Activated CD4-positive, alpha-beta T cell treated with anti-CD3 and anti-CD28 coated beads for 36 hours (primary cell): ENCODE measurements around the gene PTCSC3. TPM values are rescaled to one million over a fixed set of nuclear protein-coding genes. Genes with fewer than 3 reads are reported as not detected.
"Not testable (repeated sequence)": the region's sequence is repeated elsewhere in the genome, so short reads cannot be mapped to it uniquely, and the experiment has no call there.

Experiments
- ATAC-seq: fragments of 200-7000 bp; cut with Tn5 transposase; one replicate; pipeline ENCODE4 v1.10.0; 2021; ENCODE audit warnings: mild to moderate bottlenecking, moderate library complexity
- CTCF ChIA-PET: fragments of 350-600 bp; sonication (Branson Sonifier 250); formaldehyde crosslinking; loops from one replicate; lab custom pipeline; 2021; ENCODE audit warnings: antibody characterized with exemption; lab: Charles Lee
- POLR2A ChIA-PET: fragments of 350-600 bp; sonication (Branson Sonifier 250); formaldehyde crosslinking; loops from one replicate; lab custom pipeline; 2021; ENCODE audit warnings: antibody characterized with exemption, inconsistent platforms; lab: Charles Lee
- DNase-seq: peaks from one replicate; pipeline ENCODE4 v3.0.0-alpha.2; 2020
- H3K27ac Mint-ChIP-seq: one replicate; pipeline ENCODE4 v1.8.0; 2021; ENCODE audit warnings: mixed read lengths
- H3K27me3 Mint-ChIP-seq: one replicate; pipeline ENCODE4 v1.8.0; 2021; ENCODE audit warnings: mixed read lengths
- H3K36me3 Mint-ChIP-seq: one replicate; pipeline ENCODE4 v1.8.0; 2021; ENCODE audit warnings: low read depth, mixed read lengths
- H3K4me1 Mint-ChIP-seq: one replicate; pipeline ENCODE4 v1.8.0; 2021; ENCODE audit warnings: mixed read lengths
- H3K4me3 Mint-ChIP-seq: one replicate; pipeline ENCODE4 v1.8.0; 2021; ENCODE audit warnings: mild to moderate bottlenecking, moderate library complexity, mixed read lengths
- H3K9me3 Mint-ChIP-seq: one replicate; pipeline ENCODE4 v1.8.0; 2021; ENCODE audit warnings: low read depth, mixed read lengths
- intact Hi-C, 2 experiments: fragments of 100-400 bp; cut with DNase I in 1 of 2; cut with micrococcal nuclease in 1 of 2; formaldehyde crosslinking; loops; one replicate each; pipeline versions ENCODE4 v1.14.2 to v1.15.1; 2022 to 2024; cut with DNase I, micrococcal nuclease
- total RNA-seq, 2 experiments: library from RNA; stranded (reverse); gene quantifications; one replicate each; pipeline ENCODE4 v1.2.3, GENCODE V29; 2021

The PTCSC3 gene
- total RNA-seq, 2 experiments from 2014 or later, result not detected

DNA sequence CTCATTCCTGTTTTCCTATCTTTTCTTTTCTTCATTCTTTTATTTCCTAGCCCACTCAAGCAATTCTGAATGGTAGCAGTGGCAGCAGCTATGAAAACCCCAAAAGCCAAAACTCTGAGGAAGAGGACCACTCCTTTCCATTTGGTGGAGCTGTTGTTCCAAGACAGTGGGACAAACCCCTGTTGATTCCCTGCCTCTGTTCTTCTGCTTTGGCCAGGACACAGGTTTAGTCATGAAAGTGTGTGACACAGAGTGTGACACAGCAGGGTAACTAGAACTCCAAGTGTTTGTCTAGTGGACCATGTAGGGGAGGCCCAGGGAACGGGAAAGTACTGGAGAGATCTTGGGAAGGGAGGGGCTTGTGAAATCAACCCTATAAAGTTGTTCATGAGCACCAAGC lies 71.1 kb downstream of the PTCSC3 start:
- ATAC-seq (no peak), DNase-seq (peak; percentile 4)
- Mint-ChIP-seq H3K27ac (no peak overlapping the region), H3K27me3 (peaks cover 26% of the 10 kb centered on the region), H3K4me1 (no peaks in the 10 kb centered on the region), H3K9me3 (no peaks in the 10 kb centered on the region), H3K36me3 (no peaks in the 10 kb centered on the region), H3K4me3 (no peak overlapping the region)
- CTCF ChIA-PET, result interaction anchor here (0.7 to 1.7 kb wide), 3 partner anchors 9 to 268 kb away, joined by 3 to 5 read pairs (median 4); no protein-coding TSS in a partner anchor
- intact Hi-C loops, result loop anchor here in 1 of 2 experiments (10.0 kb wide), 1 partner anchor 269 kb away; no protein-coding TSS in a partner anchor
- POLR2A ChIA-PET, result no interaction called here

DNA sequence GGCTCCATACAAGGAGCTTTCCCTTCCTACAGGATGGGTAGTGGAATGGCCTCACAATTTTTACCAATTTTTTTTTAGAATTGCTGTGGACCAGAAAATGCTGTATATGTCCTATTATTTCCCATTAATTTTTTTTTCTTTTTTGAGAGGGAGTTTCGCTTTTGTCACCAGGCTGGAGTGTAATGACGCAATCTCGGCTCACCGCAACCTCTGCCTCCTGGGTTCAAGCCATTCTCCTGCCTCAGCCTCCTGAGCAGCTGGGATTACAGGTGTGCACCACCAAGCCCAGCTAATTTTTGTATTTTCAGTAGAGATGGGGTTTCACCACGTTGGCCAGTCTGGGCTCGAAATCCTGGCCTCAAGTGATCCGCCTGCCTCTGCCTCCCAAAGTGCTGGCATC lies 72.3 kb downstream of the PTCSC3 start:
- H3K9me3 Mint-ChIP-seq, H3K36me3 Mint-ChIP-seq, ATAC-seq, CTCF ChIA-PET, H3K4me1 Mint-ChIP-seq, DNase-seq, POLR2A ChIA-PET, H3K27ac Mint-ChIP-seq, H3K4me3 Mint-ChIP-seq: not testable (repeated sequence)
- peaks cover 31% of the 10 kb centered on the region for H3K27me3 Mint-ChIP-seq
- intact Hi-C loops, result loop anchor here in 1 of 2 experiments (10.0 kb wide), 1 partner anchor 271 kb away; no protein-coding TSS in a partner anchor

DNA sequence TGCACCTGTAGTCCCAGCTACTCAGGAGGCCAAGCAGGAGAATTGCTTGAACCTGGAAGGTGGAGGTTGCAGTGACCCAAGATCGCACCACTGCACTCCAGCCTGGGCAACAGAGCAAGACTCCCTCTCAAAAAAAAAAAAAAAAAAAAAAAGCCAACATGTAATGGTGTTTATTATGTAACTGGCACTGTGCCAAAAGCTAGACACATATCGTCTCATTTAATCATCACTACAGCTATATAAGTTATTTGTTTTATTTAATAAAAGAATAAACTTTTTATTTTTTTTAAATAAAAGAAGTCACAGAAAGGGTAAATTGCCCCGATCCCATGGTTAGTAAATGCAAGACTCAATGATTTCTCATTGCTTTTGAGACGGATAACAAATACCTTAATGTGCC lies 76.9 kb downstream of the PTCSC3 start:
- Mint-ChIP-seq H3K36me3 (no peaks in the 10 kb centered on the region), H3K4me3 (no peak overlapping the region), H3K27me3 (peaks cover 14% of the 10 kb centered on the region), H3K4me1 (no peaks in the 10 kb centered on the region), H3K27ac (no peak overlapping the region), H3K9me3 (no peaks in the 10 kb centered on the region)
- intact Hi-C loops, result loop anchor here in 1 of 2 experiments (10.0 kb wide), 1 partner anchor 275 kb away; no protein-coding TSS in a partner anchor
- ChIA-PET POLR2A (no interaction called here), CTCF (interaction anchor here (1.0 kb wide), 1 partner anchor 281 kb away, joined by 3 read pairs; no protein-coding TSS in a partner anchor)
- ATAC-seq (no peak), DNase-seq (no peak)

DNA sequence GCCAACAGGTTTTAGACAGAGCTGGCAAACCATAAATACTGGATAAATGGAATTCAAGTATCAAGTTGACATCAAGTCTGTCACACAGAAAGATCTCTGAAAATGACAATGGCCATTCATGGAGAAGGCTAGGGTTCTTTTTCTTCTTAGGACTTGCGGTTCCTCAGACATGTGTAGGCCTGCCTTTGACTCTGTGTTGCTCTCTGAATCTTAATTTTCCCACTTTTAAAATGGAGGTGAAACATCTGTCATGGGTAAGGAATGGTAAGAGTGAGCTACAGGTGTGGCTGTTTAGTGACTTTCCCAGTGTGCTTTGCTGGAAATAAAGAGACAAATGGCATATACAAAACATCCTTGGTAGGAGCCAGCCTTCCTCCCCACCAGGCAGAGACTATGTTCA lies 79.2 kb downstream of the PTCSC3 start:
- Mint-ChIP-seq H3K27me3 (peaks cover 16% of the 10 kb centered on the region), H3K9me3 (no peaks in the 10 kb centered on the region), H3K36me3 (no peaks in the 10 kb centered on the region), H3K27ac (no peak overlapping the region), H3K4me1 (no peaks in the 10 kb centered on the region), H3K4me3 (no peak overlapping the region)
- ChIA-PET CTCF (interaction anchor here (1.7 to 1.9 kb wide), 2 partner anchors 9 to 29 kb away, joined by 5 to 6 read pairs; no protein-coding TSS in a partner anchor), POLR2A (interaction anchor here (0.6 kb wide), 1 partner anchor 589 kb away, joined by 5 read pairs; no protein-coding TSS in a partner anchor)
- no peak for DNase-seq
- intact Hi-C loops, result no loop called here
- no peak for ATAC-seq

DNA sequence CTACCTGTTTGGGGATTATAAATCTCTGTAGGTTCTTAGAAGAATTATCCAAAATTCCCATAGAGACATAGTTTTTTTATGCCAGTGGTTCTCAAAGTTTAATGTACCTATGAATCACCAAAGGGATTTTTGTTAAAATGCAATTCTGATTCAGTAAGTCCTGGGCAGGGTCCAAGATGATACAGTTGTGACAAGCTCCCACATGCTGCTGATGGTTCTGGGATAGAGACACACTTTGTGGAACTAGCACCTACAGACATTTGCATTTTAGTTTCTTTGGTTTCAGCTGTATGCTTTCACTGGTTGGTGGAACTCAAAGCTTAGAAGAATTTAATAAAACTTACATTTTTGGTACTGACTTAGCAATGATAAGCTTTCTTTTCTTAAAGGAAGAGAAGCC lies 80.4 kb downstream of the PTCSC3 start:
- intact Hi-C loops, result no loop called here
- DNase-seq, result no peak
- ATAC-seq, result no peak
- no peak overlapping the region for H3K4me3 Mint-ChIP-seq
- H3K27ac Mint-ChIP-seq, result no peak overlapping the region
- H3K4me1 Mint-ChIP-seq, result no peaks in the 10 kb centered on the region
- H3K27me3 Mint-ChIP-seq, result peaks cover 16% of the 10 kb centered on the region
- ChIA-PET POLR2A (no interaction called here), CTCF (interaction anchor here (1.7 to 1.9 kb wide), 2 partner anchors 10 to 27 kb away, joined by 5 to 6 read pairs; no protein-coding TSS in a partner anchor)
- H3K9me3 Mint-ChIP-seq, result no peaks in the 10 kb centered on the region
- H3K36me3 Mint-ChIP-seq, result no peaks in the 10 kb centered on the region

DNA sequence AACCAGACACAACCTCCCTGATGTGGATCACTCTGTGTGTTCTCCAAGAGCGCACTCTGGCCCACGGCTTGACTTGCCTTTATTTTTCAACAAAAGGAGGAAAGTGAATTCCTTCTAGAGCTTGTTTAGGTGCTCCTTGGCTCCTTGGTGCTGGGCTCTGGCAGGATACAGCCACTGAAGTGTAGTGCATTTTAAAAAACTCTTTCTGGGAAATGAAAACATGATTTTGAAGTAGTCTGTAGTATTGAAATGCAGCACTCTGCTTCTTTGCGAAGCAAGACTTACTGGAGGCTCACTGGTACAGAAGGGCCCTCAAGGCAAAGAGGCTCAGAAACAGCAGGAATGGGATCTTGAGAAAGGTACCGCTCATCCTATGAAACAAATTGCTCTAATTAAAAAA lies 81.6 kb downstream of the PTCSC3 start:
- H3K4me3 Mint-ChIP-seq, result no peak overlapping the region
- no peak for DNase-seq
- no peaks in the 10 kb centered on the region for H3K4me1 Mint-ChIP-seq
- H3K9me3 Mint-ChIP-seq, result no peaks in the 10 kb centered on the region
- no peak for ATAC-seq
- H3K27me3 Mint-ChIP-seq, result peaks cover 14% of the 10 kb centered on the region
- no peak overlapping the region for H3K27ac Mint-ChIP-seq
- CTCF ChIA-PET, result no interaction called here
- POLR2A ChIA-PET, result no interaction called here
- H3K36me3 Mint-ChIP-seq, result no peaks in the 10 kb centered on the region
- intact Hi-C loops, result no loop called here

DNA sequence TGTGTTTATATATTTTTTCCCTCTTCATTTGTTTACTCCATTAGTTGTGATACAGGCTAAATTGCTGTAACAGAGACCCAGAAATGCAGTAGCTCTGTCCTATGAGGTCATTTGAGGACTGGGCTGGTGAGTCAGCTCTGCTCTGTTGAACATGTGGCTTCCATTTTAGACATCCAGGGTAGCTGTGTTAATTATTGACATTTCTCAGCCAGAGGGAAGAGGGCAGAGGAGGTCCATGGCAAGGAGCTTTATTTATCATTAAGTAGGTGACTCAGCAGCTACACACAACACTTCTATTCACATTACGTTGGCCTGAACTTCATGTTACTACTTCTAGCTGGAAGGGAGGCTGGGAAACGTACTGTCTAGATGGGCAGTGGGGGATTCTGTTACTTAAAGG lies 85.4 kb downstream of the PTCSC3 start:
- H3K9me3 Mint-ChIP-seq, result no peaks in the 10 kb centered on the region
- no peak for DNase-seq
- intact Hi-C loops, result no loop called here
- H3K4me1 Mint-ChIP-seq, result no peaks in the 10 kb centered on the region
- CTCF ChIA-PET, result interaction anchor here (0.9 to 1.1 kb wide), 2 partner anchors 21 to 23 kb away, joined by 3 to 4 read pairs; no protein-coding TSS in a partner anchor
- peaks cover 12% of the 10 kb centered on the region for H3K27me3 Mint-ChIP-seq
- H3K27ac Mint-ChIP-seq, result no peak overlapping the region
- ATAC-seq, result no peak
- H3K36me3 Mint-ChIP-seq, result no peaks in the 10 kb centered on the region
- POLR2A ChIA-PET, result no interaction called here
- no peak overlapping the region for H3K4me3 Mint-ChIP-seq

DNA sequence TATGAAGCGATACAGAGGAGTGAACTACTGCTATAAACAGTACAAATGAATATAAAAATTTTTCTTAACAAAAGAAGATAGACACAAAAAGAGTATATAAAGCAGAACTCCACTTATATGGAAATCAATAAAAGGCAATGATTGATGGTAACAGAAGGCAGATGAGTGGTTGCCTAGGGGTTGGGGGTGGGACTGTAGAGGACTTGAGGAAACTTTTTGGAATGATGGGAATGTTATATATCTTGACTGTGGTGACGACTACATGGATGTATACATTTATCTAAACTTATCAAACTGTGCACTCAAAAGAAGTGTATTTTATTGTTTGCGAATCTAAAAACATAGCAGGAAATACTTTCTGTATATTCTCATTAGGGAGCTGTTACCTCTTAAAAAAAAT lies 89.1 kb downstream of the PTCSC3 start:
- H3K4me1 Mint-ChIP-seq, result no peaks in the 10 kb centered on the region
- H3K36me3 Mint-ChIP-seq, result no peaks in the 10 kb centered on the region
- ATAC-seq, result no peak
- H3K4me3 Mint-ChIP-seq, result no peak overlapping the region
- no peak for DNase-seq
- ChIA-PET CTCF (interaction anchor here (0.7 kb wide), 1 partner anchor 39 kb away, joined by 3 read pairs; no protein-coding TSS in a partner anchor), POLR2A (no interaction called here)
- H3K27ac Mint-ChIP-seq, result no peak overlapping the region
- H3K27me3 Mint-ChIP-seq, result peaks cover 10% of the 10 kb centered on the region
- intact Hi-C loops, result loop anchor here in 1 of 2 experiments (10.0 kb wide), 1 partner anchor 1717 kb away; no protein-coding TSS in a partner anchor
- H3K9me3 Mint-ChIP-seq, result no peaks in the 10 kb centered on the region

DNA sequence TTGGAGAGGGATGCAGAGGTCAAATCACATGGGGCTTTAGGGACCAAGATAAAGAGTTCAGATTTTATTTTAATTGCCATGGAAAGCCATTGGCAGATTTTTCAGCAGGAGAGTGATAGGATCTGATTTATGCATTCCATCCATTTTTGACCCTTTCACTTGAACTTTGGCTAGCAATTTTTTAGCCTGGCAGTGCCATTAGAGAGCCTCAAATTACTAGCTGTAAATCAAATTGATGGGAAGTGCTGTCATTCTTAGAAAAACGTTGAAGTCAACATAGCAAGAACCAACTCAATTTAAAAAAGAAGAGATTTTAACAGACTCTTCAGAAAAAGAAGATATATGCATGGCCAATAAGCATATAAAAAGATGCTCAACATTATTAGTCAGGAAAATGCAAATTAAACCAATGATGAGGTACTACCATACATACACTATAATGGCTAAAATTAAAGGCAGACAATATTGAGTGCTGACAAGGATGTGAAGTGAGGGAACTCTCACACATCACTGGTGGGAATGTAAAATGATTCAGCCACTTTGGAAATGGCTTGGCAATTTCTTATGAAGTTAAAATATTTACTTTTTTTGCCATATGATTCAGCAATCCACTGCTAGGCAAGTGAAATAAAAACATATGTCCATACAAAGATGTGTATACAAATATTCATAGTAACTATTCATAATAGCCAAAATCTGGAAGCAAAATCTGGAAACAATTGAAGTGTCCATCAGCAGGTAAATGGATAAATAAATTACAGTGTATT lies 89.7 kb downstream of the PTCSC3 start:
- peaks cover 10% of the 10 kb centered on the region for H3K27me3 Mint-ChIP-seq
- no peak overlapping the region for H3K4me3 Mint-ChIP-seq
- ChIA-PET POLR2A (no interaction called here), CTCF (interaction anchor here (0.7 to 0.8 kb wide), 2 partner anchors 38 to 287 kb away, joined by 3 read pairs; no protein-coding TSS in a partner anchor)
- no peaks in the 10 kb centered on the region for H3K36me3 Mint-ChIP-seq
- no peaks in the 10 kb centered on the region for H3K4me1 Mint-ChIP-seq
- DNase-seq (no peak), ATAC-seq (no peak)
- H3K9me3 Mint-ChIP-seq, result no peaks in the 10 kb centered on the region
- no peak overlapping the region for H3K27ac Mint-ChIP-seq
- intact Hi-C loops, result loop anchor here in 1 of 2 experiments (10.0 kb wide), 1 partner anchor 1718 kb away; no protein-coding TSS in a partner anchor

DNA sequence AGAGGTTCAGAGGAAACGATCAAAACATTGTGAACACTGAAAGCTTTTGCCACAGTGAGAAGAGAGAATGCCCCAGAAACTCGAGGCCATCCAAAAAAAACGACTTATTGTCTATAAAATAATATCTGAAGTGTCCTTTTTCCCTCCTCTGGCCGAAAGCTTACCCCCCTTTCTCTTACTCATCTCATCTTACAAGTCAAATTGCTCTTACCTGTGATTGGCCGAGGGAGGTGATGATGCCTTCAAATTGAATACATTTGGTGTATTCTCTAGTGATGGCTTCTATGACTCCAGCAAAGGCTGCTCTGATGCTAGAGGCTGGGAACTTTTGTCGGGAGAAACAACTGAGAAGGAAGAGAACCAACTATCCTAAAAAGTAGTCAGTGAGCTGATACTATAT lies 90.7 kb downstream of the PTCSC3 start:
- Mint-ChIP-seq H3K27me3 (peaks cover 8% of the 10 kb centered on the region), H3K9me3 (no peaks in the 10 kb centered on the region), H3K4me1 (no peaks in the 10 kb centered on the region), H3K27ac (no peak overlapping the region), H3K4me3 (no peak overlapping the region), H3K36me3 (no peaks in the 10 kb centered on the region)
- ChIA-PET CTCF (interaction anchor here (0.8 kb wide), 1 partner anchor 288 kb away, joined by 3 read pairs; no protein-coding TSS in a partner anchor), POLR2A (no interaction called here)
- ATAC-seq, result no peak
- intact Hi-C loops, result loop anchor here in 1 of 2 experiments (10.0 kb wide), 1 partner anchor 1719 kb away; no protein-coding TSS in a partner anchor
- no peak for DNase-seq
